Activated CD4-positive, alpha-beta T cell treated with anti-CD3 and anti-CD28 coated beads for 24 hours (primary cell): Measurements from ENCODE around the gene MMP20.

Source experiments
- DNase-seq, 2 donors: peaks; one replicate each; pipeline ENCODE4 v3.0.0-alpha.2; 2020; ENCODE audit warnings: low read depth in 2 of 2

MMP20 gene

GRCh38 chr11:102592131-102592530, 33.0 kb downstream of the MMP20 start:
- DNase-seq: no peak

- DNase-seq: no peak
Observed at GRCh38 chr11:102591160-102591718, 33.9 kb downstream of the MMP20 start.

GRCh38 chr11:102590276-102591049, 34.7 kb downstream of the MMP20 start:
- DNase-seq: no peak

- DNase-seq: peak in 1 of 2 donors; percentile 15
Observed at GRCh38 chr11:102589047-102589459, 36.1 kb downstream of the MMP20 start.

GRCh38 chr11:102587722-102588121, 37.4 kb downstream of the MMP20 start:
- no peak for DNase-seq

GRCh38 chr11:102583141-102583873, 41.8 kb downstream of the MMP20 start:
- DNase-seq: no peak

- DNase-seq: no peak
Observed at GRCh38 chr11:102582140-102582539, 43.0 kb downstream of the MMP20 start.

GRCh38 chr11:102581066-102581465, 44.1 kb downstream of the MMP20 start:
- no peak for DNase-seq

GRCh38 chr11:102580185-102580951, 44.8 kb downstream of the MMP20 start:
- DNase-seq: no peak

GRCh38 chr11:102577723-102578122, 47.4 kb downstream of the MMP20 start:
- no peak for DNase-seq

GRCh38 chr11:102577182-102577581, 48.0 kb downstream of the MMP20 start:
- no peak for DNase-seq

GRCh38 chr11:102576350-102576749, 48.8 kb downstream of the MMP20 start:
- no peak for DNase-seq

GRCh38 chr11:102575012-102575411, 50.1 kb downstream of the MMP20 start:
- DNase-seq: no peak

- no peak for DNase-seq
Observed at GRCh38 chr11:102573851-102574250, 51.3 kb downstream of the MMP20 start.

GRCh38 chr11:102572554-102573220, 52.4 kb downstream of the MMP20 start:
- DNase-seq: no peak

GRCh38 chr11:102568851-102569250, 56.3 kb downstream of the MMP20 start:
- no peak for DNase-seq

GRCh38 chr11:102566112-102566511, 59.0 kb downstream of the MMP20 start:
- no peak for DNase-seq

- DNase-seq: no peak
Observed at GRCh38 chr11:102564110-102564509, 61.0 kb downstream of the MMP20 start.

GRCh38 chr11:102561636-102562035, 63.5 kb downstream of the MMP20 start:
- no peak for DNase-seq

- no peak for DNase-seq
Observed at GRCh38 chr11:102560555-102561011, 64.5 kb downstream of the MMP20 start.

GRCh38 chr11:102559839-102560238, 65.3 kb downstream of the MMP20 start:
- no peak for DNase-seq
